Prostate gland (tissue), 2 donors: ENCODE measurements around the gene RALGPS1.
A peak's percentile ranks its signal among the peaks of the same experiment; 100 is the strongest.

Source experiments
- CTCF ChIP-seq, 4 experiments: fragments of 200-600 bp in 2 of 4; fragments of 450-650 bp in 2 of 4; sonication (generic) in 2 of 4; IDR thresholded peaks; 1 replicate in 3 of 4; 2 replicates in 1 of 4; pipeline ENCODE4 v1.5.1; 2016 to 2019; ENCODE audit warnings: antibody characterized with exemption in 4 of 4, mild to moderate bottlenecking in 2 of 4, moderate library complexity in 2 of 4
- POLR2A ChIP-seq: fragments of 450-650 bp; IDR thresholded peaks from one replicate; pipeline ENCODE4 v1.6.1; 2016; ENCODE audit warnings: antibody characterized with exemption, mild to moderate bottlenecking

- TF ChIP-seq CTCF (IDR thresholded peaks at IDR 0.05) = peak; percentile 91 to 99 (median 97)
- TF ChIP-seq POLR2A = no peak
These were observed 284.6 kb downstream of the RALGPS1 start for GRCh38 chr9:127199001-127199791.
